ENCODE measurements around the gene CBX7.
A peak's percentile ranks its signal among the peaks of the same experiment; 100 is the strongest.

The CBX7 gene

GRCh38 chr22:39090426-39091064 lies 61.9 kb downstream of the CBX7 start:
- DNase-seq = peak; percentile 81

- no peak for DNase-seq
Observed at GRCh38 chr22:39089928-39090327, 62.6 kb downstream of the CBX7 start.

- DNase-seq = no peak
Observed at GRCh38 chr22:39088685-39089032, 63.8 kb downstream of the CBX7 start.

GRCh38 chr22:39087881-39088684 lies 64.4 kb downstream of the CBX7 start:
- no peak for DNase-seq

GRCh38 chr22:39087098-39087497 lies 65.4 kb downstream of the CBX7 start:
- DNase-seq = no peak

- no peak for DNase-seq
Observed at GRCh38 chr22:39084666-39085065, 67.8 kb downstream of the CBX7 start.

- no peak for DNase-seq
Observed at GRCh38 chr22:39083212-39084165, 69.0 kb downstream of the CBX7 start.

- no peak for DNase-seq
Observed at GRCh38 chr22:39081598-39081997, 70.9 kb downstream of the CBX7 start.

- no peak for DNase-seq
Observed at GRCh38 chr22:39081016-39081415, 71.5 kb downstream of the CBX7 start.
